ENCODE results near the gene DNMT3B.

Gene DNMT3B

GRCh38 chr20:32784369-32785080, 22.3 kb downstream of the DNMT3B start:
- no peak for DNase-seq (ENCODE audit: low read depth)
- no peak for TF ChIP-seq CTCF (IDR thresholded peaks at IDR 0.05; ENCODE audit: control insufficient read depth, insufficient read depth, low read depth, low read length, missing control alignments)
- H3K4me3 ChIP-seq (ENCODE audit: control insufficient read depth, low read depth, low read length) = no peak overlapping the region

GRCh38 chr20:32786059-32786760, 24.0 kb downstream of the DNMT3B start:
- H3K4me3 ChIP-seq (ENCODE audit: control insufficient read depth, low read depth, low read length) = no peak overlapping the region
- no peak for DNase-seq (ENCODE audit: low read depth)
- TF ChIP-seq CTCF (IDR thresholded peaks at IDR 0.05; ENCODE audit: control insufficient read depth, insufficient read depth, low read depth, low read length, missing control alignments) = no peak

GRCh38 chr20:32787168-32787567, 25.0 kb downstream of the DNMT3B start:
- TF ChIP-seq CTCF (IDR thresholded peaks at IDR 0.05; ENCODE audit: control insufficient read depth, insufficient read depth, low read depth, low read length, missing control alignments) = no peak

GRCh38 chr20:32789896-32790750, 27.9 kb downstream of the DNMT3B start:
- DNase-seq (ENCODE audit: low read depth) = peak; percentile 25
- TF ChIP-seq CTCF (IDR thresholded peaks at IDR 0.05; ENCODE audit: control insufficient read depth, insufficient read depth, low read depth, low read length, missing control alignments) = peak; percentile 99
- H3K4me3 ChIP-seq (ENCODE audit: control insufficient read depth, low read depth, low read length) = no peak overlapping the region

More at GRCh38 chr20:32787168-32787567, 25.0 kb downstream of the DNMT3B start:
- H3K4me3 ChIP-seq (ENCODE audit: control insufficient read depth, low read depth, low read length) = no peak overlapping the region
- no peak for DNase-seq (ENCODE audit: low read depth)

GRCh38 chr20:32790751-32791057, 28.5 kb downstream of the DNMT3B start:
- DNase-seq (ENCODE audit: low read depth) = no peak
- TF ChIP-seq CTCF (IDR thresholded peaks at IDR 0.05; ENCODE audit: control insufficient read depth, insufficient read depth, low read depth, low read length, missing control alignments) = no peak
- no peak overlapping the region for H3K4me3 ChIP-seq (ENCODE audit: control insufficient read depth, low read depth, low read length)

GRCh38 chr20:32792316-32792715, 30.1 kb downstream of the DNMT3B start:
- no peak for DNase-seq (ENCODE audit: low read depth)
- TF ChIP-seq CTCF (IDR thresholded peaks at IDR 0.05; ENCODE audit: control insufficient read depth, insufficient read depth, low read depth, low read length, missing control alignments) = no peak
- H3K4me3 ChIP-seq (ENCODE audit: control insufficient read depth, low read depth, low read length) = no peak overlapping the region
